Measurements from ENCODE around the gene PNMA1. TPM values are rescaled to one million over a fixed set of nuclear protein-coding genes. Genes with fewer than 3 reads are reported as not detected.

Gene PNMA1
- total RNA-seq, 1 donor from 2014 or later, result 25.9 TPM

DNA sequence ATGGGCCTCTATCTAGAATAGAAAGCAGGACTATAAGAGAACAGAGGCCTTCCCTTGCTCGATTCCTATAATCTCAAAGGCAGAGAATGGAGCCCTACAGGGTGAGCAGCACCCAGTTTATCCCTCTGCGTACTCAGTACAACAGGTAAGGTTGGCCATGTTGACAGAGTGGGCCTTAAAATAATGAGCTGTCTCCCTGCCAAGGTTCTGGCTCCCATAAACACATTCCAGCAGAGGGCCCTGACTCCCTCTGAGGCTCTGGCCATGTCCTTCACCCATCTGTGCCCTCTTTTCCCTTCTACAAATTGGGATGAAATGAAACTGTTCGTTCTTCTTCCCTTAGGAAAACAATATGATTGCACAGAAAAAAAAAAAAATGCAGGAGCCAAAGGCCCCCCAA lies 16.9 kb upstream of the PNMA1 start:
- Mint-ChIP-seq H3K36me3 (peaks cover 24% of the 10 kb centered on the region), H3K27me3 (ENCODE audit: insufficient read depth, low read depth) (peaks cover 5% of the 10 kb centered on the region), H3K27ac (no peak overlapping the region), H3K4me3 (no peak overlapping the region), H3K4me1 (peaks cover 11% of the 10 kb centered on the region), H3K9me3 (no peaks in the 10 kb centered on the region)
- no peak overlapping the region for H3K9ac ChIP-seq
- no peaks in the 10 kb centered on the region for H3K36me3 ChIP-seq
- no peaks in the 10 kb centered on the region for H3K79me2 ChIP-seq (ENCODE audit: low read depth)
- no peaks in the 10 kb centered on the region for H3K4me1 ChIP-seq
- DNase-seq (ENCODE audit: low spot score), result no peak
- H3K27me3 ChIP-seq, result no peaks in the 10 kb centered on the region
- H2AFZ ChIP-seq (replicated peaks), result no peak overlapping the region
- no peaks in the 10 kb centered on the region for H3F3A ChIP-seq (ENCODE audit: low read depth)
- H3K4me2 ChIP-seq, result no peak overlapping the region
- TF ChIP-seq EZH2 (IDR thresholded peaks at IDR 0.05) (no peak), CTCF (IDR thresholded peaks at IDR 0.05) (no peak), EZH2phosphoT487 (IDR thresholded peaks at IDR 0.05) (no peak)
- peaks cover 5% of the 10 kb centered on the region for H4K20me1 ChIP-seq (ENCODE audit: low read depth)
- H3K9me3 ChIP-seq (ENCODE audit: low read depth), result no peaks in the 10 kb centered on the region
- H3K4me3 ChIP-seq, result no peak overlapping the region
- no peak overlapping the region for H3K27ac ChIP-seq

DNA sequence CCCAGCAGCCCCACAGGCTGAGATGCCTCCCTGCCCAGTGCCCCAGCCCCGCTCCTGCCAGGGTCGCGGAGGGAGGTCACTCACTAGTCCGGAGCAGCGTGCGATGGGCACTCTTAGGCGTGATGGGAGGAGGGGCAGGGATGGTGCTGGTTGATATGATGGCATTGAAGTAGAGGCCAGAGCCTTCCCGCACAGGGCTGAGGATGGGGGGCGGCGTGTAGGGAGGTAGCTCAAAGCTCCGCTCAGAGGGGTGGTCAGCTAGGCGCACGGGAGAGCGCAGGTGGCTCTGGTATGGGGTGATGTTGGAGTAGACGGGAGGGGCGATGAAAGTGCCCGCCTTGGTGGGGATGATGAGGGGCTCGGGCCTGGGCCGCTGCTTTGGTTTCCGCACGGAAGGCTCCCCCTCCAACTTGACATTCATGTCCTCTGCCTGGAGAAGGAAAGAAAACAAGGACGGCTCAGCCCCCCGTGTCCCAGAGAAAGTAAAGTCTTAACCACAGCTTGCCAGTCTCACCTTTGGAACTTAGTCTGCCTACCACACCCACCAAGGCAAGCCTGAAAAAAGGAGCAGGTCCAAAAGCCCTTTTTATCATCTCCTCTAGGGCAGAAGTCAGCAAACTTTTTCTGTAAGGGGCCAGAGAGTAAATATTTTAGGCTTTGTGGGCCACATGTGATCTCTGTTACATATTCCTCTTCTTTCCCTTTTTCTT lies 15.5 kb upstream of the PNMA1 start:
- Histone ChIP-seq H4K20me1 (ENCODE audit: low read depth) (peaks cover 5% of the 10 kb centered on the region), H3K36me3 (no peaks in the 10 kb centered on the region), H3K27me3 (no peaks in the 10 kb centered on the region), H3K79me2 (ENCODE audit: low read depth) (no peaks in the 10 kb centered on the region), H3K27ac (no peak overlapping the region), H3K9ac (no peak overlapping the region), H3F3A (ENCODE audit: low read depth) (no peaks in the 10 kb centered on the region), H3K9me3 (ENCODE audit: low read depth) (no peaks in the 10 kb centered on the region), H3K4me2 (no peak overlapping the region), H2AFZ (replicated peaks) (no peak overlapping the region), H3K4me1 (no peaks in the 10 kb centered on the region), H3K4me3 (no peak overlapping the region)
- no peak for TF ChIP-seq EZH2 (IDR thresholded peaks at IDR 0.05)
- no peak for TF ChIP-seq CTCF (IDR thresholded peaks at IDR 0.05)
- TF ChIP-seq EZH2phosphoT487 (IDR thresholded peaks at IDR 0.05), result no peak
- Mint-ChIP-seq H3K36me3 (peaks cover 21% of the 10 kb centered on the region), H3K9me3 (no peaks in the 10 kb centered on the region), H3K27ac (no peak overlapping the region), H3K4me3 (no peak overlapping the region), H3K27me3 (ENCODE audit: insufficient read depth, low read depth) (peaks cover 5% of the 10 kb centered on the region), H3K4me1 (peaks cover 15% of the 10 kb centered on the region)
- DNase-seq (ENCODE audit: low spot score), result no peak

- Histone ChIP-seq H3K27ac (no peak overlapping the region), H3K9me3 (ENCODE audit: low read depth) (no peaks in the 10 kb centered on the region), H3K79me2 (ENCODE audit: low read depth) (no peaks in the 10 kb centered on the region), H3F3A (ENCODE audit: low read depth) (no peaks in the 10 kb centered on the region), H3K36me3 (no peaks in the 10 kb centered on the region), H3K9ac (no peak overlapping the region), H3K4me1 (peaks cover 8% of the 10 kb centered on the region), H3K4me3 (no peak overlapping the region), H3K27me3 (no peaks in the 10 kb centered on the region), H3K4me2 (no peak overlapping the region), H4K20me1 (ENCODE audit: low read depth) (peaks cover 5% of the 10 kb centered on the region), H2AFZ (replicated peaks) (no peak overlapping the region)
- TF ChIP-seq EZH2 (IDR thresholded peaks at IDR 0.05), result no peak
- peak; percentile 97 for TF ChIP-seq CTCF (IDR thresholded peaks at IDR 0.05)
- peak; percentile 43 for TF ChIP-seq EZH2phosphoT487 (IDR thresholded peaks at IDR 0.05)
- Mint-ChIP-seq H3K36me3 (peaks cover 20% of the 10 kb centered on the region), H3K9me3 (no peaks in the 10 kb centered on the region), H3K4me3 (no peak overlapping the region), H3K27ac (no peak overlapping the region), H3K27me3 (ENCODE audit: insufficient read depth, low read depth) (peaks cover 5% of the 10 kb centered on the region), H3K4me1 (peaks cover 24% of the 10 kb centered on the region)
- DNase-seq (ENCODE audit: low spot score), result peak; percentile 88
Measured at GRCh38 chr14:73728717-73729330, 14.6 kb upstream of the PNMA1 start.

Data from neural progenitor cell (in vitro differentiated cells).